GM19025 (cell line): Measurements from ENCODE around the gene SPEM3.

Source experiments
- ATAC-seq: cut with Tn5 transposase; IDR thresholded peaks from one replicate; pipeline ENCODE4 v1.9.1; 2021; ENCODE audit warnings: mild to moderate bottlenecking, low read depth, moderate library complexity; ENCODE audit not compliant: unreplicated experiment

SPEM3 gene

DNA sequence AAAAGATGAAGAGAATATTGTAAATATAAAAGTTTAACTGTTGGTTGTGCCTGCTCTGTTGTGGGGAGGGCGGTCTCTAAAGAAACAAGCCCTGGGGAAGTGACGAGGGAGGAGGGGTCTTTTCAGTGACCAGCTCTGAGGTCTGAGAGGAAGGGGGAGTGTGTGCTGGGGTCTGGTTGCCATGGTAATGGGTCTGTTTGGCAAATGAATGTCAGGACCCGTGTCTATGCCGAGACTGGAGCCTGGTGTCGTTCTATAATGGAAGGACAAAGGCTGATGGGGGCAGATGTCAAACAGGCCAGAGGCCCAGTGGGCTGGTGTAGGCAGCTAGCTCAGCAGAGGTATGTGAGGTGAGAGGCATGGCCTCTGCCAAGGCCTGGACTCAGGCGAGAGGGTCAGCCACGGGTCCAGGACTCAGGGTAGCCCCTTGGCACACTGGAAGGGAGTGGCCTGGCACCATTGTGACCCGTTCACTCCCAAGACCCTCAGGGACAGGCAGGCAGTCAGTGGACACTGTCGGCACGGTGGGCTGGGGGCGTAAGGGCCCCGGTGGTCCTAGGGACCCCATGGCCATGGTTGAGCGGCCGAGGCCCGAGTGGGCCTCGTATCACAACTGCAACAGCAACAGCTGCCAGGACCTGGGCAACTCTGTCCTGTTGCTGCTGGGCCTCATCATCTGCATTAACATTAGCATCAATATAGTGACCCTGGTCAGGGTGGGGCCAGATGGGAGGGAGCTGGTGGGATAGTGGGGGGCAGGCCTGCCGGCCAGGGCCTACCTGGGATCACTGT is 8.6 kb upstream of the SPEM3 start, which contains the start of gene SPEM1:
SPEM1 (plus strand) TSS at position 506 of the 792 bp plus-strand sequence; CDS start at position 567, 61 bp downstream.
- ATAC-seq: no peak

DNA sequence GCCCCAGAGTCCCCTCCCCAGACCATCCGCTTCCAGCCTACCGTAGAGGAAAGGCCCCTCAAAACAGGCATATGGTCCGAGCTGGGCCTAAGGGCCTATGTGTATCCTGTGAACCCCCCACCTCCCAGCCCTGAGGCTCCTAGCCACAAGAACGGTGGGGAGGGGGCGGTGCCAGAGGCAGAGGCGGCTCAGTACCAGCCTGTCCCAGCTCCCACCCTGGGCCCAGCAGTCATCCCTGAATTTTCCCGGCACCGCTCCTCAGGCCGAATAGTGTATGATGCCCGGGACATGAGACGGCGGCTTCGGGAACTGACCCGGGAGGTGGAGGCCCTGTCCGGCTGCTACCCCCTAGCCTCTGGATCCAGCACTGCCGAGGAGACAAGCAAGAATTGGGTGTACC is 7.5 kb upstream of the SPEM3 start:
- no peak for ATAC-seq

DNA sequence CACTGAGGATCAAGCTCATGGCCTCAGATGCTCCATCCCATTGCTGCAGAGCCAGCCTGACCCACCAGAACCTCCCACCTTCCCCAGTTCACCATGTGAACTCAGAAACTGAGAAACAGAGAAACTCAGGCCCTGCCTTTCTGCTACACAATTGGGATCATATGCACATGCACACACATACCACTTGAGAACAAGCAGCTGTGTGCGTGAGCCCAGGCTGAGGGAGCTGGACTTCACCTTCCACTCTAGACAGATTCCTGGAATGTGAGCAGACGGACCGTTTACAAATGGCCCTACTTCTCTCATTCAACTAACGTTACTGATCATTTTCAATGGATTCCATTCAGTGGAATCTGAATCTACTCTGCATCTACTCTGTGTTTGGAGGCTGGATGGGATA is 5.0 kb upstream of the SPEM3 start:
- no peak for ATAC-seq

DNA sequence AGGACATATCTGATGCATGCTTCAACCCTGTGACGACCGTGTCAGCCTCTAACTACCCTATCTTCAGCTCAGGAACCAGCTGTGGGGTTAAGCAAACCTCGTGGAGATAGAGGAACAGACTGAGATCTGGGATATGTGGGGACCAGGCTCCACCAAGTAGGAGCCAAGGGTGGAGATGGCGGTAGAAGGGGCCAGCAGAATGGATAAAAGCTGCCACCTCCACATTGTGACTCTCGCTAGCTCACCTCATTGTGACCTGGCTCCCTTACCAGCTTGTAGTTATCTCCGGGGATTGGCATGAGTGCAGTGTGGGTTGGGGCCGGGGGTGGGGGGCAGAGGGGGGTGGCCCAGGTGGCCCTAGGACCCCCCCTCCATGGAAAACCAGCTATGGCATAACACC is 3.3 kb upstream of the SPEM3 start, which contains the start of gene SPEM2:
SPEM2 (plus strand) TSS at position 301 of the 400 bp plus-strand sequence; CDS start at position 374, 73 bp downstream.
- ATAC-seq: no peak

DNA sequence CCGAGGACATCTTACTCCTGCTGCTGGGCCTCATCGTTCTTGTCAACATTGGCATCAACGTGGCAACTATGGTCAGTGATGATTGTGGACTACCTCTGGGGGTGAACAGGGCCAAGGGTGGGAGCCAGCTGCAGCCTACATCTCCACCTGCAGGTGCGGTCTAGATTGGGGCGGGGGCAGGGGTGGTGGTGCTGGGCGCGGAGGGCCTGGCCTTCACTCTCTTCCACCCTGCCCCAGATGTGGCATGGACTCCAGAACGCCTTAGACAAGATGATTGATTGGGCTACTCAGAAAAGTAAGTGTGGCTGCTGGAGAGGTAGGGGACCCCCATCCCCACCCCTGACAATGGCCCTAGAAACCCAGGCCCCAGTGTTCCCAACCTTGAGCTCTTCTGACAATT is 2.9 kb upstream of the SPEM3 start:
- no peak for ATAC-seq

DNA sequence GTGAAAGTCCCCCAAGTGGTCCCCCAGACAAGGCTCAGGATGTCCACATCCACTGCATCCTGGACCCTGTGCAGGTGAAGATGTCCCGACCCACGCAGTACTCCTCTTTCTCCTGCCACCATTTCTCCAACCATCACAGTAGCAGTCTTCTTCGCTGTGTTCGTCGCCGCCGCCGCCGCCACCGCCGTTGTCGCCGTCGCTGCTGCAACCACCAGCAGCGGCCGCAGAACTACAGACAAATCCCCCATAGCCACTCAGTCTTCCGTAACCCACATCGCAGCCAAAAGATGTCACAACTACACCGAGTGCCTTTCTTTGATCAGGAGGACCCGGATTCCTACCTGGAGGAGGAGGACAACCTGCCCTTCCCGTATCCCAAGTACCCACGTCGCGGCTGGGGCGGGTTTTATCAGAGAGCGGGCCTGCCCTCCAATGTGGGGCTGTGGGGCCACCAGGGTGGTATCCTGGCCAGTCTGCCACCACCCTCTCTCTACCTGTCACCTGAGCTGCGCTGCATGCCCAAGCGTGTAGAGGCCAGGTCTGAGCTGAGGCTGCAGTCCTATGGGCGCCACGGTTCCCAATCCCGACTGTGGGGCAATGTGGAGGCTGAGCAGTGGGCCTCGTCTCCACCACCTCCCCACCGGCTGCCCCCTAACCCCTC is 2.3 kb upstream of the SPEM3 start:
- no peak for ATAC-seq

DNA sequence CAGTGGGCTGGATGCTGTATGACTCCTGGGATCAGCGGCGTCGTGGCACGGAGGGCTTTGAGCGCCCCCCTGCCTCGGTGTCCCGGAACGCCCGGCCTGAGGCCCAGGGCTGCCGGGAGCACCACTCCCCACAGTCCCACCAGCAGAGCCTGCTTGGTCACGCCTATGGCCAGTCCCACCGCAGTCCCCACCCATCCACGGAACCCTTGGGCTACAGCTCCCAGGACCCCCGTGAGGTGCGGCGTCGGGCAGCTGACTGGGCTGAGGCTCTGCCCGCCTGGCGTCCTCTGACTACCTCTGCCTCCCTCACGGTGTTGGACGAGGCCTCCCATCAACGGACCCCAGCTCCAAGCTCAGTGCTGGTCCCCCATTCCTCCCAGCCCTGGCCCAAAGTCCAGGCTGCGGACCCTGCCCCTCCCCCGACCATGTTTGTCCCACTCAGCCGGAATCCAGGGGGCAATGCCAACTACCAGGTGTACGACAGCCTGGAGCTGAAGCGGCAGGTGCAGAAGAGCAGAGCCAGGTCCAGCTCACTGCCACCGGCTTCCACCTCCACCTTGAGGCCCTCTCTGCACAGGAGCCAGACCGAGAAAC is 1.7 kb upstream of the SPEM3 start:
- ATAC-seq: no peak

DNA sequence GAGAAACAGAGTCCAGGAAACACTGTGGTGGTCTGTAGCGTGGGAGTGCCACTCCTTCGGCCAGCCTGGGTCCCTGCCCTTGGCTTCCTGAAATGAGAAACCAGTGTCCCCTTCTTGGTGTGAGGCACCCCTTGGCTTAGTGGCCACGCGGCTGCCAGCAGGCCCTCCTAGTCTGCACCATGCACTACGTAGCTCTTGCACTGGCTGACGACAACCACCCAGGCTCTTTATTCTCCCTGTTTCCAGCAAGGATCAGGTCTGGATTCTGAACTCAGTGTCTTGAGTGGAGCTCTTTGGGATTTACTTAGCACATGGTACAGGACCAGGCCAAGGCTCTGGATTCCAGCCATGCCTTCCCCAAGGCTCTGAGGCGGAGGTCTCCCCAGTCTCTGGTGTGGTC is 1.1 kb upstream of the SPEM3 start:
- ATAC-seq: no peak

DNA sequence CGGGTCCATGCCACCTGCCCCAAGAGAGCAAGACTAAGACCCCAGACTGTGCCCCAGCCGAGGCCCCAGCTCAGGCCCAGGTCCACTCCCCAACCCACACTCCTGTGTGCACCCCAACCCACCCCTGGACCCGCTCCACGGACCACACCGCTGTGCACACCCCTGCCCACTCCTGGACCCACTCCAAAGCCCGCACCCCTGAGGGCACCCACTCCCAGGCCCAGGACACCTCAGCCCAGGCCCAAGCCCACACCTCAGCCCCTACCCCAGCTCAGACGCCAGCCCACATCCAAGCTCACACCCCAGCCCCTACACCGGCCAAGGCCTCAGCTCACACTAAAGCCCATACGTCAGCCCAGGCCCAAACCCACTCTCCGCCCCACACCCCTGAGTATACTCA is 1.1 kb downstream of the SPEM3 start:
- no peak for ATAC-seq

DNA sequence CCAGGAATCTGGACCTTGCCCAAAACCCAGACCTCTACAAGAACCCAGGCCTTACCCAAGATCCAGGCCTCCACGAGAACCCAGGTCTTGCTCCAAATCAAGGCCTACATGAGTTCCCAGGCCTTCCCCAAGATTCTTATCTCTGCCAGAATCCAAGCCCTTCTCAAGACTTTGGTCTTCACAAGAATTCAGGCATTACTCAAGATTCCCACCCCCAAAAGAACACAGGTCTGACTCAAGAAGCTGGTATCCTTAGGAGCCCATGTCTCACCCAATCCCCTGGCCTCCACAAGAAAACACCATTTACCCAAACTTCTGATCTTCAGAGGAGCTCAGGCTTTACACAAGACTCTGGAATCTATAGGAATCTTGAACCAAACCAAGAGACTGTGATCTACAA is 2.6 kb downstream of the SPEM3 start:
- ATAC-seq: no peak

DNA sequence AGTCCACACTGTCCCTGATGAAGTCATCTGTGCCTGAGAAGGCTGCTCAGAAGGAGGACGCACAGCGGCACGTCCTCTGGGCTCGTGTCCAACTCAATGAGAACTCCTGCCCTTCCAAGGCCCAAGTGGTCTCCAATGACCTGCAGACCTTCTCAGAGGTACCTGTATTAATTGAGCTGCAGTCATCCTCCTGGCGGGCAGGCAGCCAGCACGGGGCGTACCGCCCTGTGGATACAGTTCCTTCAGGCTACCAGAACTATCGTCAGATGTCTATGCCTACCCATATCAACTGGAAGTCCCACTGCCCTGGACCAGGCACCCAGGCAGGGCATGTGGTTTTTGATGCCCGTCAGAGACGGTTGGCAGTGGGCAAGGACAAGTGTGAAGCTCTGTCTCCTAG is 3.6 kb downstream of the SPEM3 start:
- ATAC-seq: no peak

DNA sequence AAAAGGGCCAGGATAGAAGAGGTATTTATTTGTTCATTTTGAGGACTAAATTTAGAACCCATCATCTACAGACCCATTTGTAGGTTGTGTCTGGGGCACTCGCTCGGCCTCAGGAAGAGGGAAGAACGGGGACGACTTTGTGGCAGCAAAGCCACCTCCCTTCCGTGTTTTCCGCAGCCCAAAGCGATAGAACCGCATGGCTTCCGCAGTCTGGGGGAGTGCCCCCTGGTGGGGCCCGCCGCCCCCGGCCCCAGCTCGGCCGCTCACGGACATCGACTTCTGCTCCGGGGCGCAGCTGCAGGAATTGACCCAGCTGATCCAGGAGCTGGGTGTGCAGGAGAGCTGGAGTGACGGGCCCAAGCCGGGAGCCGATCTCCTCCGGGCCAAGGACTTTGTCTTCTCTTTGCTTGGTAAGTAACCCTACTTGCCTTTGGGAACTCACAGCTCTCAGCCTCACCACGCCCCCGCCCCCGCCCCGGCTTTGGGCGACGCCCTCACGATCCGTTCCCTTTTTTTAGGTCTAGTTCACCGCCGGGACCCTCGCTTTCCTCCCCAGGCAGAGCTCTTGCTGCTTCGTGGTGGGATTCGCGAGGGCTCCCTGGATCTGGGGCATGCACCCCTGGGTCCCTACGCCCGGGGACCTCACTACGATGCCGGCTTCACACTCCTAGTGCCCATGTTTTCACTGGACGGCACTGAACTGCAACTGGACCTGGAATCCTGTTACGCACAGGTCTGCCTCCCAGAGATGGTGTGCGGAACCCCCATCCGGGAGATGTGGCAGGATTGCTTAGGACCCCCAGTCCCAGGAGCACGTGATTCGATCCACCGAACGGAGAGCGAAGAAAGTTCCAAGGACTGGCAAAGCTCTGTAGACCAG is 7.3 kb downstream of the SPEM3 start:
- peak; percentile 9 for ATAC-seq

DNA sequence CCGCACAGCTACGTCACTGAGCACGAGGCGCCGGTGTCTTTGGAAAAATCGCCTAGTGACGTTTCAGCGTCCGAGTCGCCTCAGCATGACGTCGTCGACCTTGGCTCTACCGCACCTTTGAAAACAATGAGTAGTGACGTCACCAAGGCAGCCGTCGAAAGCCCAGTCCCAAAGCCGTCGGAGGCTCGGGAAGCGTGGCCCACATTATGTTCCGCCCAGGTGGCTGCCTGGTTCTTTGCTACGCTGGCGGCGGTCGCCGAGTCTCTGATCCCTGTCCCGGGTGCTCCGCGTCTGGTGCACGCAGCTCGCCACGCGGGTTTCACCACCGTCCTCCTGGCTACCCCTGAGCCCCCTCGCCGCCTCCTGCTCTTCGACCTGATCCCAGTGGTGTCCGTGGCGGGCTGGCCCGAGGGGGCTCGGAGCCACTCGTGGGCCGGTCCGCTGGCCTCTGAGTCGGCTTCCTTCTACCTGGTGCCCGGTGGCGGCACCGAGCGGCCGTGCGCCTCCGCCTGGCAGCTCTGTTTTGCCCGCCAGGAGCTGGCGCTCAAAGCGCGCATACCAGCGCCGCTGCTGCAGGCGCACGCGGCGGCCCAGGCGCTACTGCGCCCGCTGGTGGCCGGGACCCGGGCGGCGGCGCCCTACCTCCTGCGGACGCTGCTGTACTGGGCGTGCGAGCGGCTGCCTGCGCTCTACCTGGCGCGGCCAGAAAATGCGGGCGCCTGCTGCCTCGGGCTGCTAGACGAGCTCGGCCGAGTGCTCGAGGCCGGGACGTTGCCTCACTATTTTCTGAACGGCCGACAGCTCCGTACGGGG is 8.1 kb downstream of the SPEM3 start:
- ATAC-seq: peak; percentile 42

DNA sequence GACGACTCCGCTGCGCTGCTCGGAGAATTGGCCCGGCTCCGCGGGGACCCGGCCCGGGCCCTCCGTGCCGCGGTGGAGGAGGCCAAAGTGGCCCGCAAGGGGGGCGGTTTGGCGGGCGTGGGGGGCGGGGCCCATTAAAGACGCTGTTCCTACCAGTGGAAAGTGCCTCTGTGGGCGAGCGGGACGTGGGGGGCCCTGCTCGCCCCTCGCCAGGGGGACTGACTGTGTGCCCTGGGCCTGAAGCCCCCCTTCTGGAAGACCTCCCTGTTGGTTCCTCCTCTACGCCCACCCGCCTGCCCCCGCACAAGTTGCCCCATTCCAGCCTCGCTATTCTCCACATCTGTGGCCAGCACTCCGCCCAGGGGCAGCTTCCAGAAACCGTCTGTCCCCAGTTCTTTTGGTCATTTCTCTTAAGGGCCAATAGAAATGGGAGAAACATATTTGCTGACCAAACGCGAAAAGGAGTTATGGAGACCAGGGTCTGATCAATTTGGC is 8.8 kb downstream of the SPEM3 start:
- ATAC-seq: no peak

DNA sequence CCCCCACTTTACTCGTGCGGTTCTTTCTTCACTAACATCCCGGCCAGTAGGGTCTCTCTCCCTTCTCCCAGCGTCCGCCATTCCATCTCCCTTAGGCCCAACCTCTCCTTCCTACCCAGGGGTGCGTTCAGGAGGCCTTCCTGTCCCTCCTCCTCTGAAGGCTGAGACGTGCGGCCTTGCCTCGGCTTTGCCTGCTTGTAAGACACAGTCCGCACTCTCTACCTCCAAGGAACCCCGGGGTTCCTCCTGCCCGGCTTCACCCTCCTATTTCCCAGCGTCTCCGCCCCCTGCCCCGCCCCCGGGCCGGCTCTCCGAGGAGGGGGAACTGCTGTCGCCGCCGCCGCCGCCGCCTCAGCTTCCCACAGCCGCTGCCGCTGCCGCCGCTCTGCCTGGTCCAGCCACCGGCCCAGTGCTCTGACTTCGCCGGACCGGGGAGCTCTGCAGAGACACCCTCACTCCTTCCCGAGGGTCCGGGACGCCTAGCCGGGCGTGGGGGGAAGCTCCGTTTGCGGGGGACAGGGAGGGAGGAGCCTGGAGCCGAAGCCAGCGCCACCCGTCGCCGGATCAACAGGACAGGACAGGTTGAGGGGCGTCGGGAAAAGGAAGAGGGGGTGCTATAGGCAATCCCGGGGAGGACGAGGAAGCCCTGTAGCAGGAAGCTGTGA is 9.4 kb downstream of the SPEM3 start:
- no peak for ATAC-seq

DNA sequence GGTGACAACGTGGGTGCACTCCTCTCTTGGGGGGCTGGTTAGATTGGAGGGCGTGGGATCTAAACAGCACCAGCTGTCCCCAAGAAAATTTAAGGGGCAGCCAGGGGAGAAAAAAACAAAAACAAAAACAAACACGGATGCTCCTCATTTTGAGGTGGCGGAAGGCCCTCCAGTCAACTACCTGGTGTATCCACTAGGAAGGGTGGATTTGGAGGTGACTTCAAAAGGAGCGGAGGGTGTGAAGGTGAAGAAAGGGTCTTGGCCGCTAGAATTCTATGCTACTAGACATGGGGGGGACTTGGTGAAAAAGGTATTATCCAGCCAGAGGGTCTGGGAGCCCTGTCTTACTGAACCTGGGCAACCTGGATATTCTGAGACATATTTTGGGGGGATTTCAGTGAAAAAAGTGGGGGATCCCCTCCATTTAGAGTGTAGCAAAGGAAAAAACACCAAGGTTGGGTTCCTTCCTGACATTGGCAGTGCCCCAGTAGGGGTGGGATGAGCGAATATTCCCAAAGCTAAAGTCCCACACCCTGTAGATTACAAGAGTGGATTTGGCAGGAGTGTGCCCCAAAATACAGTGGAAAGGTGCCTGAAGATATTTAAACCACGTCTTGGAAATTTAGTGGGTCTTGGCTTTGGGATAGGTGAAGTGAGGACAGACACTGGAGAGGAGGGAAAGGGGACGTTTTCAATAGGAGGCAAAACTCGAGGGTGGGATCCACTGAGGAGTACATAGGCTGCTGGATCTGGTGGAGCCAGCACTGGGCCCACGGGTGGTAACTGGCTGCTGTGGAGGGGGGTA is 10.2 kb downstream of the SPEM3 start:
- no peak for ATAC-seq

DNA sequence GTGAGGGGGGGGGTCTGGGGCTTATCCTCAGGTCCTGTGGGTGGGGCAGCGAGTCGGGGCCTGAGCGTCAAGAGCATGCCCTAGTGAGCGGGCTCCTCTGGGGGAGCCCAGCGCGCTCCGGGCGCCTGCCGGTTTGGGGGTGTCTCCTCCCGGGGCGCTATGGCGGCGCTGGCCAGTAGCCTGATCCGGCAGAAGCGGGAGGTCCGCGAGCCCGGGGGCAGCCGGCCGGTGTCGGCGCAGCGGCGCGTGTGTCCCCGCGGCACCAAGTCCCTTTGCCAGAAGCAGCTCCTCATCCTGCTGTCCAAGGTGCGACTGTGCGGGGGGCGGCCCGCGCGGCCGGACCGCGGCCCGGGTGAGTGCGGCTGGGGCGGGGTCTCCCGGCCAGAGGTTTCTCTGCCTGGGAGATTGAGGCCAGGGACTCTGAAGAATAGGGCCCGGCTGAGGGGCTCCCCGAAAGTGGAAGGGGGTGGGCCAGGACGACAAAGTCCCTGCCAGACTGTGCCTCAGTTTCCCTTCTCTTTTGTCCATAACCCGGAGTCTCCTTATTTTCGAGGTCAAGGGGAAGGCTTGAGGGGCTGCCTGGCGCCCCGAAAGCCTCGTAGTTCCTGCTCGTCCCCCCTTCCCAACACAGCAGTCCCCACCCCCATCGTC is 10.9 kb downstream of the SPEM3 start, which contains the start of gene FGF11:
FGF11 (plus strand) TSS at position 51 of the 651 bp plus-strand sequence; CDS start at position 160, 109 bp downstream.
- no peak for ATAC-seq
